ENCODE results near the gene BABAM2. TPM values are rescaled to one million over a fixed set of nuclear protein-coding genes. Genes with fewer than 3 reads are reported as not detected.
A peak's percentile ranks its signal among the peaks of the same experiment; 100 is the strongest.

The BABAM2 gene
- total and polyA plus RNA-seq, 4 donors = 28.1 to 40.4 (median 37.0) TPM

DNA sequence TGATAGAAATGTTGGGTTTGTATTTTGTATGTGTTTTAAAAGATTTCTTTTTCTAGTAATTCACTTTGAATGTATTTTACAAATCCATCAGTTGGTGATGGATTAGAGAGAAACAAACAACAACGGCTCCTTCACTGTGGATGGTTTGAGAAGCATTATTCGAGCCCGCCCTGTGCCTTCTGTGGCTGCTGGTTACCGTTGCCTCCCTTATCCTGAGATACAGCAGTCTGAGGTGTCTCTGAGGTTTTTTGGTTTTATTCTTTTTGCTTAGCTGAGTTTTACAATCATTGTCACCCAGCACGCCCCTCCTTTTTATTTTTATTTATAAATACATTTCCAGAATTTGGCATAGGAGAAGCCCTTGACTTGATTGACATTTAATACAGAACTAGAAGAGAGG is 168.3 kb downstream of the BABAM2 start:
- DNase-seq (ENCODE audit: low read depth in 4 of 6, low spot score in 6 of 6) = no peak
- WGBS (ENCODE audit: insufficient coverage) = no CpG with 5 or more reads among the region's 5 CpGs
- Histone ChIP-seq H3K27ac (ENCODE audit: low read depth, low read length) (no peak overlapping the region), H3K4me1 (ENCODE audit: control insufficient read depth, insufficient read depth, low read length) (no peaks in the 10 kb centered on the region), H3K27me3 (ENCODE audit: control insufficient read depth, insufficient read depth, low read length) (no peaks in the 10 kb centered on the region), H3K4me3 (ENCODE audit: low read depth, low read length) (no peak overlapping the region), H3K9me3 (ENCODE audit: control insufficient read depth, insufficient read depth, low read length) (no peaks in the 10 kb centered on the region), H3K36me3 (ENCODE audit: control insufficient read depth, insufficient read depth, low read length) (no peaks in the 10 kb centered on the region)

- Histone ChIP-seq H3K4me1 (ENCODE audit: control insufficient read depth, insufficient read depth, low read length) (no peaks in the 10 kb centered on the region), H3K27me3 (ENCODE audit: control insufficient read depth, insufficient read depth, low read length) (no peaks in the 10 kb centered on the region), H3K36me3 (ENCODE audit: control insufficient read depth, insufficient read depth, low read length) (no peaks in the 10 kb centered on the region), H3K4me3 (ENCODE audit: low read depth, low read length) (no peak overlapping the region), H3K27ac (ENCODE audit: low read depth, low read length) (no peak overlapping the region), H3K9me3 (ENCODE audit: control insufficient read depth, insufficient read depth, low read length) (no peaks in the 10 kb centered on the region)
- no peak for DNase-seq (ENCODE audit: low read depth in 4 of 6, low spot score in 6 of 6)
- no CpG with 5 or more reads among the region's 2 CpGs for WGBS (ENCODE audit: insufficient coverage)
Measured at GRCh38 chr2:28062867-28063266, 172.3 kb downstream of the BABAM2 start.

DNA sequence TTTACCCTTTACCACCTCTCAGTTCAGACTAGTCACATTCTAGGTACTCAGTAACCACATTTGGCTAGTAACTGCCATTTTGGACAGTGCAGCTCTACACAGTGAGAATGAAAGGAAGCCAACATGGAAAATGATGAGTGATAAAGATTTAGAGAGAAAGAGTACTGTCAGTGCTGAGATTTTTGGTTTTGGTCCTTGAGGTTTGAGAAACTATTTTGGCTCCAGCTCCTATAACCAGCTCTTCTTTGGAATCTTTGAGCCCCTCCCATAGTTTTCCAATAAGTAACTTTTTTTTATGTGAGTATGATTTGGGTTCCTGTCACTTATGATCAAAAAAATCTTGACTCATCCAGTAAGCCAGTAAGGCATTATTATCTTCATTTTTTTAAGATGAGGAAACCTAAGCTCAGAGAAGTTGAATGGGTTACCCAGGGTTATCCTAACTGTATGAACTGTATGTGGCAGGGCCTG is 173.0 kb downstream of the BABAM2 start:
- H3K27me3 ChIP-seq (ENCODE audit: control insufficient read depth, insufficient read depth, low read length) = no peaks in the 10 kb centered on the region
- H3K27ac ChIP-seq (ENCODE audit: low read depth, low read length) = no peak overlapping the region
- DNase-seq (ENCODE audit: low read depth in 4 of 6, low spot score in 6 of 6) = no peak
- H3K36me3 ChIP-seq (ENCODE audit: control insufficient read depth, insufficient read depth, low read length) = no peaks in the 10 kb centered on the region
- H3K4me3 ChIP-seq (ENCODE audit: low read depth, low read length) = no peak overlapping the region
- H3K4me1 ChIP-seq (ENCODE audit: control insufficient read depth, insufficient read depth, low read length) = no peaks in the 10 kb centered on the region
- H3K9me3 ChIP-seq (ENCODE audit: control insufficient read depth, insufficient read depth, low read length) = no peaks in the 10 kb centered on the region

GRCh38 chr2:28067602-28068001 is 177.1 kb downstream of the BABAM2 start:
- WGBS (ENCODE audit: insufficient coverage) = no CpG with 5 or more reads among the region's 1 CpG

GRCh38 chr2:28068088-28068487 is 177.6 kb downstream of the BABAM2 start:
- Histone ChIP-seq H3K9me3 (ENCODE audit: control insufficient read depth, insufficient read depth, low read length) (no peaks in the 10 kb centered on the region), H3K36me3 (ENCODE audit: control insufficient read depth, insufficient read depth, low read length) (no peaks in the 10 kb centered on the region), H3K27me3 (ENCODE audit: control insufficient read depth, insufficient read depth, low read length) (no peaks in the 10 kb centered on the region), H3K4me1 (ENCODE audit: control insufficient read depth, insufficient read depth, low read length) (no peaks in the 10 kb centered on the region), H3K27ac (ENCODE audit: low read depth, low read length) (no peak overlapping the region), H3K4me3 (ENCODE audit: low read depth, low read length) (no peak overlapping the region)
- DNase-seq (ENCODE audit: low read depth in 4 of 6, low spot score in 6 of 6) = peak in 1 of 6 donors; percentile 27
- no CpG with 5 or more reads among the region's 2 CpGs for WGBS (ENCODE audit: insufficient coverage)

More at GRCh38 chr2:28067602-28068001, 177.1 kb downstream of the BABAM2 start:
- no peaks in the 10 kb centered on the region for H3K36me3 ChIP-seq (ENCODE audit: control insufficient read depth, insufficient read depth, low read length)
- no peak for DNase-seq (ENCODE audit: low read depth in 4 of 6, low spot score in 6 of 6)
- H3K27ac ChIP-seq (ENCODE audit: low read depth, low read length) = no peak overlapping the region
- H3K9me3 ChIP-seq (ENCODE audit: control insufficient read depth, insufficient read depth, low read length) = no peaks in the 10 kb centered on the region
- H3K4me1 ChIP-seq (ENCODE audit: control insufficient read depth, insufficient read depth, low read length) = no peaks in the 10 kb centered on the region
- H3K27me3 ChIP-seq (ENCODE audit: control insufficient read depth, insufficient read depth, low read length) = no peaks in the 10 kb centered on the region
- no peak overlapping the region for H3K4me3 ChIP-seq (ENCODE audit: low read depth, low read length)

DNA sequence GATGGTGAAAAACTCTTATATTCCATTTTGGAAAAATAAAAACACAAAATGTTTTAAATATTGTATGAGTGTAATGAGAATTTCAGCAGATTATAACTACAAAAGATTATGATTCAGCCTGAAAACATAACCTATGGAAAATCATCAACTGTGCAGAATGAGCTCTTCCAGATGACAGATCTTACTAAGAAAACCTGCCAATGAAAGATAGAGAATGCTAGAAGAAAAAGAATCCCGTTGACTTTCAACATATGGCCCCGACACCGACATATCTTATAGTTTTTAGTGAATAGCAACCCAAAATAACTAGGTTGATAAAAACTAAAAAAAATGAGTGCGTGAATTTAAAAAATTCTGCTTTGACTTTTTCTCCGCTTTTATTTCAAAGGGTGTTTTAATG is 178.0 kb downstream of the BABAM2 start:
- H3K27me3 ChIP-seq (ENCODE audit: control insufficient read depth, insufficient read depth, low read length) = no peaks in the 10 kb centered on the region
- no peak overlapping the region for H3K4me3 ChIP-seq (ENCODE audit: low read depth, low read length)
- H3K36me3 ChIP-seq (ENCODE audit: control insufficient read depth, insufficient read depth, low read length) = no peaks in the 10 kb centered on the region
- H3K9me3 ChIP-seq (ENCODE audit: control insufficient read depth, insufficient read depth, low read length) = no peaks in the 10 kb centered on the region
- no CpG with 5 or more reads among the region's 5 CpGs for WGBS (ENCODE audit: insufficient coverage)
- H3K4me1 ChIP-seq (ENCODE audit: control insufficient read depth, insufficient read depth, low read length) = no peaks in the 10 kb centered on the region
- DNase-seq (ENCODE audit: low read depth in 4 of 6, low spot score in 6 of 6) = peak in 1 of 6 donors; percentile 22
- H3K27ac ChIP-seq (ENCODE audit: low read depth, low read length) = no peak overlapping the region

- Histone ChIP-seq H3K4me1 (ENCODE audit: control insufficient read depth, insufficient read depth, low read length) (no peaks in the 10 kb centered on the region), H3K27ac (ENCODE audit: low read depth, low read length) (no peak overlapping the region), H3K4me3 (ENCODE audit: low read depth, low read length) (no peak overlapping the region), H3K27me3 (ENCODE audit: control insufficient read depth, insufficient read depth, low read length) (no peaks in the 10 kb centered on the region), H3K9me3 (ENCODE audit: control insufficient read depth, insufficient read depth, low read length) (no peaks in the 10 kb centered on the region), H3K36me3 (ENCODE audit: control insufficient read depth, insufficient read depth, low read length) (no peaks in the 10 kb centered on the region)
- peak in 2 of 6 donors; percentile 49 to 61 for DNase-seq (ENCODE audit: low read depth in 4 of 6, low spot score in 6 of 6)
- no CpG with 5 or more reads among the region's 5 CpGs for WGBS (ENCODE audit: insufficient coverage)
Measured at GRCh38 chr2:28071221-28071620, 180.7 kb downstream of the BABAM2 start.

DNA sequence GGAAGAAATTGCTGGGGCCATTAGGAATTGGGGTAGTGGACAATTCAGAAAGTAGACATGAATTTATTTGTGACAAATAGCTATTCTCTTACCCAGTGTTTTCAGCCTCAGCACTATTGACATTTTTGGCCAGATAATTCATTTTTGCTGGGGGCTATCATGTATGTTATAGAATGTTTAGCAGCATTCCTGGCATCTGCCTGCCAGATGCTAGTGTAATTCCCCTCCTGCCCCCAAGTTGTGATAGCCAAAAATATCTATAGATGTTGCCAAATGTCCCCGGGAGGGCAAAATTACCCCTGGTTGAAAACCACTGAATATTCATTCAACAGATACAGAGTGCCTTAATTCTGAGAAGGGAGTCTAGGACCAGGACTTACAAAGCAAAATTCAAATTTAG is 183.6 kb downstream of the BABAM2 start:
- Histone ChIP-seq H3K9me3 (ENCODE audit: control insufficient read depth, insufficient read depth, low read length) (no peaks in the 10 kb centered on the region), H3K36me3 (ENCODE audit: control insufficient read depth, insufficient read depth, low read length) (no peaks in the 10 kb centered on the region)
- no CpG with 5 or more reads among the region's 1 CpG for WGBS (ENCODE audit: insufficient coverage)

GRCh38 chr2:28080911-28081310 is 190.4 kb downstream of the BABAM2 start:
- H3K4me1 ChIP-seq (ENCODE audit: control insufficient read depth, insufficient read depth, low read length) = no peaks in the 10 kb centered on the region
- no peak overlapping the region for H3K27ac ChIP-seq (ENCODE audit: low read depth, low read length)
- no peaks in the 10 kb centered on the region for H3K36me3 ChIP-seq (ENCODE audit: control insufficient read depth, insufficient read depth, low read length)
- H3K4me3 ChIP-seq (ENCODE audit: low read depth, low read length) = no peak overlapping the region
- H3K27me3 ChIP-seq (ENCODE audit: control insufficient read depth, insufficient read depth, low read length) = no peaks in the 10 kb centered on the region
- peak in 1 of 6 donors; percentile 60 for DNase-seq (ENCODE audit: low read depth in 4 of 6, low spot score in 6 of 6)
- no peaks in the 10 kb centered on the region for H3K9me3 ChIP-seq (ENCODE audit: control insufficient read depth, insufficient read depth, low read length)
- WGBS (ENCODE audit: insufficient coverage) = 100% methylated on average over 1 of the region's 5 CpGs

More for the DNA sequence above, 183.6 kb downstream of the BABAM2 start:
- DNase-seq (ENCODE audit: low read depth in 4 of 6, low spot score in 6 of 6) = no peak
- H3K4me3 ChIP-seq (ENCODE audit: low read depth, low read length) = no peak overlapping the region
- no peaks in the 10 kb centered on the region for H3K4me1 ChIP-seq (ENCODE audit: control insufficient read depth, insufficient read depth, low read length)
- no peak overlapping the region for H3K27ac ChIP-seq (ENCODE audit: low read depth, low read length)
- no peaks in the 10 kb centered on the region for H3K27me3 ChIP-seq (ENCODE audit: control insufficient read depth, insufficient read depth, low read length)

- Histone ChIP-seq H3K27me3 (ENCODE audit: control insufficient read depth, insufficient read depth, low read length) (no peaks in the 10 kb centered on the region), H3K4me3 (ENCODE audit: low read depth, low read length) (no peak overlapping the region), H3K36me3 (ENCODE audit: control insufficient read depth, insufficient read depth, low read length) (no peaks in the 10 kb centered on the region), H3K27ac (ENCODE audit: low read depth, low read length) (no peak overlapping the region), H3K4me1 (ENCODE audit: control insufficient read depth, insufficient read depth, low read length) (no peaks in the 10 kb centered on the region), H3K9me3 (ENCODE audit: control insufficient read depth, insufficient read depth, low read length) (no peaks in the 10 kb centered on the region)
- no peak for DNase-seq (ENCODE audit: low read depth in 4 of 6, low spot score in 6 of 6)
- WGBS (ENCODE audit: insufficient coverage) = no CpG with 5 or more reads among the region's 2 CpGs
Measured at GRCh38 chr2:28082131-28082530, 191.6 kb downstream of the BABAM2 start.
